ENCODE measurements around the gene TBCEL.
"Not testable (repeated sequence)": the region's sequence is repeated elsewhere in the genome, so short reads cannot be mapped to it uniquely, and the experiment has no call there.

The TBCEL gene

DNA sequence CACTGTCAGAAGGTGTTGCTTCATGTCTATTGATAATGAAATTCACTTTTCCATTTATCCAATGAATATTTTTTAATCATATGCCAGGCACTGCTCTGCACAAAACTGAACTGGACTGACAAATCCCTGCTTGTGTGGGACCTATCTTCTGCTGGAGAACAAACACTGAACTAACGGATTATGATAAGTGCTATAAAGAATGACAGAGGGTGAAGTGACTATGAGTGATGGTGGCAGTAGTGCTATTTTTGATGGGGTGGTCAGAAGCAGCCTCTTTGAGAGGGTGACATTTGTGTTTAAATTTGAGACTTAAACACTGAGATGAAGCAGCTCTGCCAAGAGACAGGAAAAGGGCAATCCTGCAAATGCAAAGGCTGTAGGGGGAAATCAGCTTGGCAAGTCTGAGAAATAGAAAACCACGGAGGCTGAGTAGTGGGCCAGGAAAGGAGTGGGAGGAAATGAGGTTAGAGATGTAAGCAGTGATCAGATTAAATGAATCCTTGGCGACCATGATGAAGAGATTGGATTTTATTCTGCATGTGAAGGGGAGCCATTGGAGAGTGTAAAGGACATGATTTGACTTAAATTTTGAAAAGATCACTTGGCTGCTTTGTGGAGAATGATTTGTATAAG lies 6.0 kb downstream of the TBCEL start:
- DNase-seq: no peak

DNA sequence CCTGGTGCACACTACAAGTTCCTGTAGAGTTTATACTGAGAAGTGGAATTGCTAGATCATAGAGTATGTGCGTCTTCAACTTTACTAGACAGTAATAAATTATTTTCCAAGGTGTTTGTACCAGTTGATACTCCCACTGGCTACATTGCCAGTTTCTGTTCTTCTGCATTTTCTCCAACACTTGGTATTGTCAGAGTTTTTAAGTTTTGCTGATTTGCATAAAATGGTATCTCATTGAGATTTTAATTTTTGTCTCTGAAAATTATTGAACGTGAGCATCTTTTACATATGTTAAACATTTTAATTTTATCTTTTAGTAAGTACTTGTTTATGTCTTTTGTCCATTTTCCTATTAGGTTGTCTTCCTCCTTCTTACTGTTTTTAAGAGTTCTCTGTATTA lies 7.3 kb downstream of the TBCEL start:
- no peak for DNase-seq

DNA sequence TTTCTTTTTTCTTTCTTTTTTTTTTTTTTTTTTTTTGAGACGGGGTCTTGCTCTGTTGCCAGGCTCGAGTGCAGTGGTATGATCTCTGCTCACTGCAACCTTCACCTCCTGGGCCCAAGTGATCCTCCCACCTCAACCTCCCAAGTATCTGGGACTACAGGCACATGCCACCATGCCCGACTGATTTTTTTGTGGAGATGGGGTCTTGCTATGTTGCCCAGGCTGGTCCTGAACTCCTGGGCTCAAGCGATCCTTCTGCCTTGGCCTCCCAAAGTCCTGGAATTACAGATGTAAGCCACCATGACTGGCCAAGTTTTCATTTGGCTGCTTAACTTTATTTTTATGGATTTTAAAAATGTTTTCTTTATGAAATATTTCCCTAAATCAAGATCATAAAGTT lies 7.7 kb downstream of the TBCEL start:
- not testable (repeated sequence) for DNase-seq

- no peak for DNase-seq
Measured at GRCh38 chr11:121032546-121032945, 8.6 kb downstream of the TBCEL start.

GRCh38 chr11:121033635-121034034 lies 9.7 kb downstream of the TBCEL start:
- no peak for DNase-seq

DNA sequence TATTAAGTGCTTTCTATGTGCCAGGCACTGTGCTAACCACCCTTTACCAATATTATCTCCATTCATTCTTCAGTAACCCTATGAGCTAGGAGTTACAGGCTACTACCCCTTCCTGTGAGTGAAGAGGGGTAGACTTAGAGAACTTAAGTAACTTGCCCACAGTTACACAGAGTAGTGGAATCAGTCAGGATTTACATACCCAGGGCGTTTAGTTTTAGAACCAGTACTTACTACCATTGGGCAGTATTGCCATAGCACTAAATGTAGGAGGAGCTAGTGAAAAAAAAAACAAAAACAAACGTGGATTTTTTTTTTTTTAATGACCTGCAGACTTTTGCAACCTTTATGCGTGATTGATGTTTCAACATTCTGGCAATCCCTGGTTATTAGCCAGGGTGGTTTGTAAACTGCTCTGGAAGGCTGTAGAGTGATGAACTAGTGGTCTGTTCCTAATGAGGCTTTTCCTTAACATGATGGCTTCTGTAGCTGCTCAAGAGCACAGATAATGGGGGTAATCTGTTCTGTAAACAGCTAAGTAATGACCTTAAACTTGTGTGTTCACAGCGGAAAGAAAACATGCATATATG lies 11.4 kb downstream of the TBCEL start:
- no peak for DNase-seq

DNA sequence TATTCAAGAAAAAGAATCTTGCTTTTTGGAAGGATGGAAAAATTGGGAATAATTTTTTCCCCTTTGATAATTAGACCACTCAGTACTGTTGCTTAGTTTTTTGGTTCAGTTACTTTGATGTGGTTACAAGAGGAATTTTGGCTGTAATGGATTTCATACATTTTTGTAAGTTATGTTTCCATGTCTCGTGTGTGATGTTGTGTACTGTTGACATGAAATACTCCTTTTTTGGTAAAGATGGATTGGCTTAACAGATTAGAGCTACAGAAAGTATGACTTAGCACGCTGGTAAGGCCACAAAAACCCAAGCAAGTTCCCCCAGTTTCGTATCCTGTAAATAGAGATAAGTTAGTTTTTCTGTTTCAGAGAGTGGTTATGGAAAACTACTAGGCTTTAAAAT lies 11.9 kb downstream of the TBCEL start:
- DNase-seq: no peak

DNA sequence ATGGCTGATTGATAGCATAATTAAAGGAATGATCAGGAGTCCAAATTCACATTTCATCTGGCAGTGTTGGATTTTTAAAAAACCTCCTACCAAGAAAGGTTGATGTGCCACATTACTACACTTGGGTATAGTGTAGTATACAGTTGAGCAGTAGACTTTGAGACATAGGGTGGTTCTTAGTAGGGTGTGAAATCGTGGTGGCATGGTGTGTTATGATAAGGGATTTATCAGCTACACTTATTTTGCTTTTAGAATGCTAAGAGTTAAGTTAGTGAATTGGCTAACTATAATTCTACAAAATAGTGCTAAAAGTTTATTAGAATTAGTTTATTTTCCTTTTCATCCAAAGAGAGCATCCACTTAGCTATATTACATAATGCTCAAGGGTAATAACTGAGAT lies 13.1 kb downstream of the TBCEL start:
- no peak for DNase-seq

GRCh38 chr11:121038648-121039409 lies 14.9 kb downstream of the TBCEL start:
- no peak for DNase-seq

GRCh38 chr11:121039971-121040613 lies 16.2 kb downstream of the TBCEL start:
- DNase-seq: no peak

GRCh38 chr11:121040614-121041002 lies 16.7 kb downstream of the TBCEL start:
- DNase-seq: no peak

DNA sequence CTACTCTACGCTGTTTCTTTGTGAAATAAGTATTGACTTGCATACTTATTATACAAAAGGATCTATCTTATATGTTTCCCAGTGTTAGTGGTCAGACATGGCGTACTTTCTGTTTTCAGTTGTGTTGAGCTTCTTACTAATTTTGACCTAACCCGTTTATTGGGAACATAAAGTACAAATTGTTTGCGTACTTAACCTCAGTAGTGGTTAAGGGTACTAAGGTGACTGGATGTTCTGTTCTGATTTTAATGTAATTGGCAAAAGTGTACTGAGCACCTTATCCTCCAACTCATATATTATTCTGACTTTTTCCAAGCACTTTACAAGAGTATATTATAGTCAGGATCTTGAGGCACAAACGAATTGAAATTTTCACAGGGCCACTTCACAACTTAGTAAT lies 17.2 kb downstream of the TBCEL start:
- DNase-seq: no peak

GRCh38 chr11:121042296-121042695 lies 18.4 kb downstream of the TBCEL start:
- DNase-seq: no peak

- DNase-seq: no peak
Measured at GRCh38 chr11:121047926-121048325, 24.0 kb downstream of the TBCEL start.

- DNase-seq: no peak
Measured at GRCh38 chr11:121048464-121049233, 24.7 kb downstream of the TBCEL start.

GRCh38 chr11:121053244-121053643 lies 29.3 kb downstream of the TBCEL start:
- DNase-seq: no peak

DNA sequence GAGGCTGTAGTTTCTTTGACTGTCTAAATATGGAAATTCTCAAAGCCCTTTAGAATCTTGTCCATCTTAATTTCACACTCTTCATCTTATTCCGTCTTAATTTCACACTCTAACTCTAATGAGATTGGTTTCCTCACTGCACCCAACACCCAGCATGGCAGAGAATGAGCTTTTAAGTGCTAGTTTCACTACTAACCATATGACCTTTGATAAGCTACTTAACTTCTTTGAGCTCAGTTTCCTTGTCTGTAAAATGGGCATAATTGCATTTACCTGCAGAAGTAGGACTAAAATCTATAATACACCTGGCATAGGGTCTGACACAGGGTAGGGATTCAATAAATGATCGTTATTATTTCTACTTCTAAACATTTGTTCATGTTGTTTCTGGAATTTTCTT lies 30.4 kb downstream of the TBCEL start:
- no peak for DNase-seq

GRCh38 chr11:121055076-121055475 lies 31.2 kb downstream of the TBCEL start:
- DNase-seq: no peak

GRCh38 chr11:121057922-121058321 lies 34.0 kb downstream of the TBCEL start:
- no peak for DNase-seq

DNA sequence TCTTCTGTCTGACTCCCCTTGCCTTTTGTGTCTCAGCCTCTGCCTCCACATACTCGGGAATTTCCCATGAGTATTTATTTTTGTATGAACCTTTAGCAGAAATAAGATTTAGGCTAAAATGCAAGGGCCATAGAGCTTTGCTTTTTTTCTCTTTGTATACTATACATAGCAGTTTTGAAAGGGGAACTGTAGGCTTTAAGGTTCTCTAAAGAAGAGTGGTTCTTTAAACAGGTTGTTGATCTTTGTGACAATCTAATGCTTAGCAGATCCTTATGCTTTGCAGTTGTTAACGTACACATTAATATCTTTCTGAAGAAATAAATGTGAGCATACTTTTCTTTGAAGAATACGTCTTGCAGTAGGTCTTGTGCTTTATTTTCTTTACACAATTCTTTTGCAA lies 35.0 kb downstream of the TBCEL start:
- DNase-seq: no peak

- peak; percentile 81 for DNase-seq
Measured at GRCh38 chr11:121059605-121060004, 35.7 kb downstream of the TBCEL start.

DNA sequence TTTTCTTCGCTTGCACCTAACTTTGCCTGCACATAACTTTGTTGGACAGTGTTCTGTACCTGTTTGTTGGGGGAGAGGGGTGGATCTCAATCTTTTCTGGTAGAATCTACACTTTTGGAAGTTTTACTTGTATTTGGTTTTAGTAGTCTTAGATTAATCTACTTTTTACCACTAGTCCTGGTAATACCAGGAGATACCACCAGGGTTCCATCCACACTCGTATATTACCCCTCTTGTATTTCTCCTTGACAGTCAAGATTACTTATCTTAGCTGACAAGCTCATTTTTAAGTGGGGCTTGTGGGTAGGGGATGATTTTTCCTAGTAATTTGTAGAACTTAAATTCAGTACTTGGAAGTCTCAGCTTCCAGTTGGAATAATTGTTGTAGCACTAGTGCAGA lies 39.8 kb downstream of the TBCEL start:
- no peak for DNase-seq

GRCh38 chr11:121066623-121067022 lies 42.7 kb downstream of the TBCEL start:
- DNase-seq: no peak

All from RPMI8226 (cell line).